Osteoblast (primary cell): ENCODE data around the gene PHACTR2. TPM values are rescaled to one million over a fixed set of nuclear protein-coding genes. Genes with fewer than 3 reads are reported as not detected.
"Not testable (repeated sequence)": the region's sequence is repeated elsewhere in the genome, so short reads cannot be mapped to it uniquely, and the experiment has no call there.

Experiments
- DNase-seq: peaks from one replicate; pipeline ENCODE4 v3.0.0; 2011; ENCODE audit warnings: low spot score, mixed read lengths; ENCODE audit not compliant: insufficient read length; ENCODE audit errors: missing footprints
- H2AFZ ChIP-seq: 2 replicates; pipeline ENCODE4 v1.6.0; 2011; ENCODE audit warnings: mild to moderate bottlenecking, low read length
- H3K27ac ChIP-seq: 2 replicates; pipeline ENCODE4 v1.5.1; 2011; ENCODE audit warnings: mild to moderate bottlenecking, low read depth, low read length, moderate library complexity
- H3K27me3 ChIP-seq: 2 replicates; pipeline ENCODE4 v1.6.0; 2012; ENCODE audit warnings: mild to moderate bottlenecking, control low read depth, inconsistent platforms, low read length, moderate library complexity; ENCODE audit not compliant: insufficient read depth
- H3K36me3 ChIP-seq: 2 replicates; pipeline ENCODE4 v1.5.1; 2011; ENCODE audit warnings: mild to moderate bottlenecking, low read length, control low read depth, moderate library complexity; ENCODE audit not compliant: insufficient read depth
- H3K4me1 ChIP-seq: 2 replicates; pipeline ENCODE4 v1.5.1; 2011; ENCODE audit warnings: mild to moderate bottlenecking, low read length, control low read depth, moderate library complexity; ENCODE audit not compliant: insufficient read depth
- H3K4me2 ChIP-seq: 2 replicates; pipeline ENCODE4 v1.6.0; 2011; ENCODE audit warnings: mild to moderate bottlenecking, low read length; ENCODE audit not compliant: insufficient read depth
- H3K4me3 ChIP-seq: fragments of 200-600 bp; sonication (generic); 3 replicates; pipeline ENCODE4 v1.5.1; 2012; ENCODE audit warnings: mild to moderate bottlenecking, low read length, inconsistent platforms; ENCODE audit not compliant: insufficient read depth
- H3K79me2 ChIP-seq: 2 replicates; pipeline ENCODE4 v1.6.0; 2012; ENCODE audit warnings: mild to moderate bottlenecking, low read length, control low read depth, inconsistent platforms; ENCODE audit not compliant: insufficient read depth
- H3K9me3 ChIP-seq: 2 replicates; pipeline ENCODE4 v1.5.1; 2011; ENCODE audit warnings: low read depth, low read length, control low read depth
- H4K20me1 ChIP-seq: 2 replicates; pipeline ENCODE4 v1.6.0; 2012; ENCODE audit warnings: mild to moderate bottlenecking, low read length, control low read depth; ENCODE audit not compliant: insufficient read depth
- total RNA-seq: library from RNA; depleted of rRNA; stranded (reverse); fragments of >200 nt; gene quantifications from 2 replicates; pipeline ENCODE4 v1.2.3, GENCODE V29; 2012
- TF ChIP-seq, protein P1 (sequence below): IDR thresholded peaks from 2 replicates; pipeline ENCODE4 v1.5.1; 2011; ENCODE audit warnings: mild to moderate bottlenecking, low read depth, low read length, moderate library complexity; ENCODE audit errors: extremely low read depth

PHACTR2 gene
- total RNA-seq, 1 donor, result 71.7 TPM

- DNase-seq, result no peak
- Histone ChIP-seq H3K4me1 (no peaks in the 10 kb centered on the region), H3K9me3 (no peaks in the 10 kb centered on the region), H3K27ac (no peak overlapping the region), H3K79me2 (peaks cover 2% of the 10 kb centered on the region), H2AFZ (no peak overlapping the region), H3K4me2 (no peak overlapping the region), H3K27me3 (no peaks in the 10 kb centered on the region), H3K36me3 (peaks cover 19% of the 10 kb centered on the region), H3K4me3 (no peak overlapping the region), H4K20me1 (no peaks in the 10 kb centered on the region)
- TF ChIP-seq, protein P1, sequence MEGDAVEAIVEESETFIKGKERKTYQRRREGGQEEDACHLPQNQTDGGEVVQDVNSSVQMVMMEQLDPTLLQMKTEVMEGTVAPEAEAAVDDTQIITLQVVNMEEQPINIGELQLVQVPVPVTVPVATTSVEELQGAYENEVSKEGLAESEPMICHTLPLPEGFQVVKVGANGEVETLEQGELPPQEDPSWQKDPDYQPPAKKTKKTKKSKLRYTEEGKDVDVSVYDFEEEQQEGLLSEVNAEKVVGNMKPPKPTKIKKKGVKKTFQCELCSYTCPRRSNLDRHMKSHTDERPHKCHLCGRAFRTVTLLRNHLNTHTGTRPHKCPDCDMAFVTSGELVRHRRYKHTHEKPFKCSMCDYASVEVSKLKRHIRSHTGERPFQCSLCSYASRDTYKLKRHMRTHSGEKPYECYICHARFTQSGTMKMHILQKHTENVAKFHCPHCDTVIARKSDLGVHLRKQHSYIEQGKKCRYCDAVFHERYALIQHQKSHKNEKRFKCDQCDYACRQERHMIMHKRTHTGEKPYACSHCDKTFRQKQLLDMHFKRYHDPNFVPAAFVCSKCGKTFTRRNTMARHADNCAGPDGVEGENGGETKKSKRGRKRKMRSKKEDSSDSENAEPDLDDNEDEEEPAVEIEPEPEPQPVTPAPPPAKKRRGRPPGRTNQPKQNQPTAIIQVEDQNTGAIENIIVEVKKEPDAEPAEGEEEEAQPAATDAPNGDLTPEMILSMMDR, result no peak
Measured at GRCh38 chr6:143792402-143793279, 114.9 kb downstream of the PHACTR2 start.

- Histone ChIP-seq H3K27me3 (no peaks in the 10 kb centered on the region), H3K27ac (no peak overlapping the region), H4K20me1 (no peaks in the 10 kb centered on the region), H3K4me3 (no peak overlapping the region), H2AFZ (no peak overlapping the region), H3K4me1 (no peaks in the 10 kb centered on the region), H3K4me2 (no peak overlapping the region), H3K9me3 (no peaks in the 10 kb centered on the region), H3K79me2 (peaks cover 3% of the 10 kb centered on the region), H3K36me3 (peaks cover 19% of the 10 kb centered on the region)
- TF ChIP-seq, protein P1, result no peak
- DNase-seq, result no peak
Measured at GRCh38 chr6:143793280-143793619, 115.5 kb downstream of the PHACTR2 start.

DNA sequence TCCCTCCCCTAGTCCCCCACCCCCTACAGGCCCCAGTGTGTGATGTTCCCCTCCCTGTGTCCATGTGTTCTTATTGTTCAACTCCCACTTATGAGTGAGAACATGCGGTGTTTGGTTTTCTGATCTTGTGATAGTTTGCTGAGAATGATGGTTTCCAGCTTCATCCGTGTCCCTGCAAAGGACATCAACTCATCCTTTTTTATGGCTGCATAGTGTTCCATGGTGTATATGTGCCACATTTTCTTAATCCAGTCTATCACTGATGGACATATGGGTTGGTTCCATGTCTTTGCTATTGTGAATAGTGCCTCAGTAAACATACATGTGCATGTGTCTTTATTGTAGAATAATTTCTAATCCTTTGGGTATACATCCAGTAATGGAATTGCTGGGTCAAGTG lies 118.8 kb downstream of the PHACTR2 start:
- not testable (repeated sequence) for H3K4me1 ChIP-seq, H3K27me3 ChIP-seq, H3K27ac ChIP-seq, H3K9me3 ChIP-seq, H3K36me3 ChIP-seq, H4K20me1 ChIP-seq, H2AFZ ChIP-seq, DNase-seq, H3K4me3 ChIP-seq, H3K4me2 ChIP-seq, H3K79me2 ChIP-seq

DNA sequence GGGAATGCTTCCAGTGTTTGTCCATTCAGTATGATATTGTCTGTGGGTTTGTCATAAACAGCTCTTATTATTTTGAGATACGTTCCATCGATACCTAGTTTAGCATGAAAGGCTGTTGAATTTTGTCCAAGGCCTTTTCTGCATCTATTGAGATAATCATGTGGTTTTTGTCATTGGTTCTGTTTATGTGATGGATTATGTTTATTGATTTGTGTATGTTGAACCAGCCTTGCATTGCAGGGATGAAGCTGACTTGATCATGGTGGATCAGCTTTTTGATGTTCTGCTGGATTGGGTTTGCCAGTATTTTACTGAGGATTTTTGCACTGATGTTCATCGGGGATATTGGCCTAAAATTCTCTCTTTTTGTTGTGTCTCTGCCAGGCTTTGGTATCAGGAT lies 120.7 kb downstream of the PHACTR2 start:
- not testable (repeated sequence) for H3K4me3 ChIP-seq, H3K4me2 ChIP-seq, H3K9me3 ChIP-seq, H4K20me1 ChIP-seq, H2AFZ ChIP-seq, H3K4me1 ChIP-seq, DNase-seq, H3K27ac ChIP-seq, H3K36me3 ChIP-seq, H3K79me2 ChIP-seq, H3K27me3 ChIP-seq
